ENCODE measurements around the gene PAOX. TPM values are rescaled to one million over a fixed set of nuclear protein-coding genes. Genes with fewer than 3 reads are reported as not detected.

PAOX gene
- total RNA-seq, 4 donors from 2014 or later = 15.3 to 26.7 (median 18.4) TPM

DNA sequence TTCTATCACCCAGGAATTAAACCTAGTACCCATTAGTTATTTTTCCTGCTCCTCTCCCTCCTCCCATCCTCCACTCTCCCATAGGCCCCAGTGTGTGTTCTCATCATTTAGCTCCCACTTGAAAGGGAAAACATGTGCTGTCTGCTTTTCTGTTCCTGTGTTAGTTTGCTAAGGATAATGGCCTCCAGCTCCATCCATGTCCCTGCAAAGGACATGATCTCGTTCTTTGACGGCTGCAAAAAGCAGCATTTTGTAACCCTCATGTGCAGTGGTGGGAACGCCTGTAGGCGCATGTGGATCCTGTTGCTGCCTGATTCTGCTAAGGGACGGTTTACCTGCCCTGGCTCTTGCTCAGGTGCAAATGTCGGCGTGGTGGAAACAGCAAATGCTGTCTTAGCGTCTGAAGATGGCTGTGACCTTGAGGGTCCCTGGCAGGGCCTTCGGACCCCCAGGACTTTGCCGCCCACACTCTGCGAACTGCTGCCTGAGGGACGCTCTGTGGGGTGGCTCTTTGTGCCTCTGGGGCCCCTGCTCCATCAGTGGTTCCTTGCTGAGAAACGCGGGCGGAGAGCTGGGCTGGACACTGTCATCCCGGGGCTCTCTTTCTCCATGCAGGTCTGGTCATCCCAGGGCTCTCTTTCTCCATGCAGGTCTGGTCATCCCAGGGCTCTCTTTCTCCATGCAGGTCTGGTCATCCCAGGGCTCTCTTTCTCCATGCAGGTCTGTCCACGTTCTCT is 9.3 kb downstream of the PAOX start:
- H3K27ac ChIP-seq = peak overlapping the region in 1 of 4 donors; percentile 66
- H3K9me3 ChIP-seq = no peaks in the 10 kb centered on the region
- peaks cover 0 to 61% (median 4%) of the 10 kb centered on the region in 3 donors for H3K36me3 ChIP-seq
- DNase-seq (ENCODE audit: low spot score in 2 of 2) = no peak
- peak overlapping the region in 1 of 4 donors; percentile 6 for H3K4me3 ChIP-seq
- H3K4me1 ChIP-seq = peaks cover 0 to 2% (median under 1%) of the 10 kb centered on the region in 4 donors
- H3K27me3 ChIP-seq = no peaks in the 10 kb centered on the region
- TF ChIP-seq POLR2A (IDR thresholded peaks at IDR 0.05) (no peak), CTCF (IDR thresholded peaks at IDR 0.05) (no peak), EP300 (IDR thresholded peaks at IDR 0.05) (no peak)
- 81 to 85% methylated on average over 12 to 15 of the region's 17 CpGs for WGBS, 2 donors

- Histone ChIP-seq H3K36me3 (peaks cover 0 to 54% (median 4%) of the 10 kb centered on the region in 3 donors), H3K9me3 (no peaks in the 10 kb centered on the region), H3K4me3 (peak overlapping the region in 2 of 4 donors; percentile 20 to 36), H3K4me1 (peaks cover 0 to 5% (median 2%) of the 10 kb centered on the region in 4 donors), H3K27ac (peak overlapping the region in 1 of 4 donors; percentile 66), H3K27me3 (no peaks in the 10 kb centered on the region)
- DNase-seq (ENCODE audit: low spot score in 2 of 2) = no peak
- TF ChIP-seq POLR2A (IDR thresholded peaks at IDR 0.05) (no peak), CTCF (IDR thresholded peaks at IDR 0.05) (no peak), EP300 (IDR thresholded peaks at IDR 0.05) (no peak)
- 78 to 87% methylated on average over 39 of the region's 39 CpGs for WGBS, 2 donors
These were observed 10.1 kb downstream of the PAOX start for GRCh38 chr10:133388973-133389818.

DNA sequence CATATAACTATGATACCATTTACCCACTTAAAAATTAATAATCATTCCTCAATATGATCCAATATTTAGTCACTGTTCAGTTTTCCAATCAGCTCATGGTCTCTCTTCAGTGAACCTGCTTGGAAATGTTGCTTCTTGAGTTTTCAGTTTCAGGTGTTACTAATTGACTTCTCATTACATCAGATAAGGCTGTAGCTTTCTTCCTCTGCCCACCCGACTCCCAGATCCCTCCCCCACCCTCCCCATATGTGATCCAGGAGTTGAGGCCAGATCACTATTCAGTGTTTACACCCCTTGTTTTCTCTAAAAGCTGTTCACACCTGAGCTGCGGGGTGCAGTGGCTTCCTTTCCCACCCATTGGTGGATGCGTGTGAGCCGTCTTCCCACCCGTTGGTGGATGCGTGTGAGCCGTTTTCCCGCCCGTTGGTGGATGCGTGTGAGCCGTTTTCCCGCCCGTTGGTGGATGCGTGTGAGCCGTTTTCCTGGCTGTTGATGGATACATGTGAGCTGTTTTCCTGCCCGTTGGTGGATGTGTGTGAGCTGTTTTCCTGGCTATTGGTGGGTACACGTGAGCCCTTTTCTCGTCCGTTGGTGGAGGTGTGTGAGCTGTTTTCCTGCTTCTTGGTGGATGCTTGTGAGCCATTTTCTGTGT is 11.7 kb downstream of the PAOX start:
- WGBS, 2 donors = 87 to 88% methylated on average over 19 of the region's 19 CpGs

DNA sequence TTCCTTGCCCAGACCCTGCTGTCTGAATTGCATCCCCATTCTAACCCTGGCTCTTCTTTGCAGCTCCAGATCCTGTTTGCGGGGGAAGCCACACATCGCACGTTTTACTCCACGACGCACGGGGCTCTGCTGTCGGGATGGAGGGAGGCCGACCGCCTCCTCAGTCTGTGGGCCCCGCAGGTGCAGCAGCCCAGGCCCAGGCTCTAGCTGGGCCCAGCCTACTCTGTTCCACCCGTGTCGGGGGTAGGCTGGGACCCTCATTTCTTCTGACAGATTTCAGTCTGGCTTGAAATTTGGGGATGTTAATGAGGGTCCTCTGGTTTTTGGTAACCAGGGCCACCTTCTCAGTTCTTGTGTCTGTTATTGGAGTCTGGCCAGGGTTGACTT is 12.2 kb downstream of the PAOX start:
- no peaks in the 10 kb centered on the region for H3K9me3 ChIP-seq
- WGBS, 2 donors = 93 to 95% methylated on average over 6 to 12 of the region's 12 CpGs
- H3K4me3 ChIP-seq = no peak overlapping the region
- TF ChIP-seq EP300 (IDR thresholded peaks at IDR 0.05) (no peak), CTCF (IDR thresholded peaks at IDR 0.05) (no peak), POLR2A (IDR thresholded peaks at IDR 0.05) (no peak)
- no peaks in the 10 kb centered on the region for H3K27me3 ChIP-seq
- peaks cover 0 to 23% (median 10%) of the 10 kb centered on the region in 4 donors for H3K4me1 ChIP-seq
- no peak overlapping the region for H3K27ac ChIP-seq
- DNase-seq (ENCODE audit: low spot score in 2 of 2) = no peak
- H3K36me3 ChIP-seq = peaks cover 0 to 47% (median 0%) of the 10 kb centered on the region in 3 donors

More for the DNA sequence above, 11.7 kb downstream of the PAOX start:
- H3K36me3 ChIP-seq = peaks cover 0 to 42% (median 0%) of the 10 kb centered on the region in 3 donors
- H3K27ac ChIP-seq = no peak overlapping the region
- H3K4me3 ChIP-seq = no peak overlapping the region
- DNase-seq (ENCODE audit: low spot score in 2 of 2) = no peak
- TF ChIP-seq EP300 (IDR thresholded peaks at IDR 0.05) (no peak), CTCF (IDR thresholded peaks at IDR 0.05) (no peak), POLR2A (IDR thresholded peaks at IDR 0.05) (no peak)
- peaks cover 0 to 18% (median 10%) of the 10 kb centered on the region in 4 donors for H3K4me1 ChIP-seq
- no peaks in the 10 kb centered on the region for H3K9me3 ChIP-seq
- no peaks in the 10 kb centered on the region for H3K27me3 ChIP-seq
